HEK293T (cell line): ENCODE results near the gene SPRR4.

Experiments used
- ARNT ChIP-seq: fragments of 450-650 bp; IDR thresholded peaks from 2 replicates; pipeline ENCODE4 v1.6.1; 2017; ENCODE audit warnings: mild to moderate bottlenecking
- BHLHE40 ChIP-seq: fragments of 450-650 bp; IDR thresholded peaks from 2 replicates; pipeline ENCODE4 v1.6.1; 2016; ENCODE audit warnings: mild to moderate bottlenecking, moderate library complexity, borderline replicate concordance
- CTBP1 ChIP-seq: fragments of 450-650 bp; IDR thresholded peaks from 2 replicates; pipeline ENCODE4 v1.6.1; 2016; ENCODE audit warnings: borderline replicate concordance
- FOXA1 ChIP-seq: fragments of 450-650 bp; IDR thresholded peaks from 2 replicates; pipeline ENCODE4 v1.6.1; 2016; ENCODE audit warnings: mild to moderate bottlenecking
- FOXM1 ChIP-seq: fragments of 450-650 bp; IDR thresholded peaks from 2 replicates; pipeline ENCODE4 v1.6.1; 2017; ENCODE audit warnings: mild to moderate bottlenecking, borderline replicate concordance
- HDGF ChIP-seq: fragments of 450-650 bp; IDR thresholded peaks from 2 replicates; pipeline ENCODE4 v1.6.1; 2017; ENCODE audit warnings: antibody characterized with exemption, borderline replicate concordance
- L3MBTL2 ChIP-seq: fragments of 450-650 bp; conservative IDR thresholded peaks from 2 replicates; pipeline ENCODE4 v1.6.1; 2016; ENCODE audit warnings: mild to moderate bottlenecking
- LEF1 ChIP-seq: fragments of 450-650 bp; IDR thresholded peaks from 2 replicates; pipeline ENCODE4 v1.6.1; 2017; ENCODE audit warnings: mild to moderate bottlenecking, borderline replicate concordance
- NFRKB ChIP-seq: fragments of 450-650 bp; IDR thresholded peaks from 2 replicates; pipeline ENCODE4 v1.6.1; 2016; ENCODE audit warnings: mild to moderate bottlenecking, moderate library complexity
- SP1 ChIP-seq: fragments of 450-650 bp; IDR thresholded peaks from 2 replicates; pipeline ENCODE4 v1.6.1; 2017
- SUZ12 ChIP-seq: fragments of 450-650 bp; IDR thresholded peaks from 2 replicates; pipeline ENCODE4 v1.6.1; 2016; ENCODE audit warnings: mild to moderate bottlenecking
- TARDBP ChIP-seq: fragments of 450-650 bp; IDR thresholded peaks from 2 replicates; pipeline ENCODE4 v1.6.1; 2016
- ZNF384 ChIP-seq: fragments of 450-650 bp; IDR thresholded peaks from 2 replicates; pipeline ENCODE4 v1.6.1; 2016

GRCh38 chr1:152996633-152997400 lies 26.4 kb downstream of the SPRR4 start:
- TF ChIP-seq TARDBP (no peak), FOXM1 (no peak), BHLHE40 (no peak), CTBP1 (no peak), SP1 (no peak), ARNT (no peak), L3MBTL2 (no peak), HDGF (no peak), FOXA1 (no peak), SUZ12 (no peak), NFRKB (no peak), LEF1 (no peak), ZNF384 (no peak)
